Measurements from ENCODE around the gene MACF1.

DNA sequence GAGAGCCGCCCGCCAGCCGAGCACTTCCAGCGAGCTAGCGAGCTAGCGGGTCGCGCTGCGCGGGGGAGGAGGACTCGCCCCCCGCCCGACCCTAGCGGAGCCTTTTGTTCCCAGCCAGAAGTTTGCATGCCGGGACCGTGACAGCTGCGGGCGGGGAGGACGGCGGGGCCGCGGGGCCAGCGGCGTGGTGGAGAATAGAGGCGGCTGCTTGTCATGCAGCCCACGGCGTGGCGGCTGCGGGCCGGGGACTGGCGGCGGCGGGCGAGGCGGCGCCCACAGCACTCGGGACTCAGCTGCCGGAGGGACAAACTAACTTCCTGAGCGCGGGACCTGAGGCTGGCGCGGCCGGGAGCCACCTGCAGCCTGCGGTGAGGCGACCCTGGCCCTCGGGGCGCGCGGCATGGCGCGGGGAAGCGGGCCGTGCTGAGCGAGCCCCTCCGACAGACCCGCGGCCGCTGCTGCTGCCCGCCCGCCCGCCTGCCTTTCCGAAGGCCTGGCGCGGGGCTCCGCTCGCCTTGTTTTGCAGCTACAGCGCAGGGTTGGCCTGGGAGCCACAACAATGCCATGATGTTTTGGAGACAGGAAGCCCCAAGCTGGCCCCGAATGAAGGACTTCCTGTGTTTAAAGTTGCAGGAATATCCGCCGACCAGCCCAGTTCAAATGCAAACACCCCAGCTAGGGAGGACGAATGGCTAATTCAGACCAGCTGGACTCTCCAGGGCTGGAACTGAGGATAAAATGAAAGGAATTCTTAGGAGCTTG lies 204.7 kb downstream of the MACF1 start:
- TF ChIP-seq, protein P1, sequence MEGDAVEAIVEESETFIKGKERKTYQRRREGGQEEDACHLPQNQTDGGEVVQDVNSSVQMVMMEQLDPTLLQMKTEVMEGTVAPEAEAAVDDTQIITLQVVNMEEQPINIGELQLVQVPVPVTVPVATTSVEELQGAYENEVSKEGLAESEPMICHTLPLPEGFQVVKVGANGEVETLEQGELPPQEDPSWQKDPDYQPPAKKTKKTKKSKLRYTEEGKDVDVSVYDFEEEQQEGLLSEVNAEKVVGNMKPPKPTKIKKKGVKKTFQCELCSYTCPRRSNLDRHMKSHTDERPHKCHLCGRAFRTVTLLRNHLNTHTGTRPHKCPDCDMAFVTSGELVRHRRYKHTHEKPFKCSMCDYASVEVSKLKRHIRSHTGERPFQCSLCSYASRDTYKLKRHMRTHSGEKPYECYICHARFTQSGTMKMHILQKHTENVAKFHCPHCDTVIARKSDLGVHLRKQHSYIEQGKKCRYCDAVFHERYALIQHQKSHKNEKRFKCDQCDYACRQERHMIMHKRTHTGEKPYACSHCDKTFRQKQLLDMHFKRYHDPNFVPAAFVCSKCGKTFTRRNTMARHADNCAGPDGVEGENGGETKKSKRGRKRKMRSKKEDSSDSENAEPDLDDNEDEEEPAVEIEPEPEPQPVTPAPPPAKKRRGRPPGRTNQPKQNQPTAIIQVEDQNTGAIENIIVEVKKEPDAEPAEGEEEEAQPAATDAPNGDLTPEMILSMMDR (IDR thresholded peaks at IDR 0.05) = peak in 2 of 4 experiments; percentile 4 to 15
- TF ChIP-seq POLR2A (IDR thresholded peaks at IDR 0.05) (peak; percentile 35), POLR2AphosphoS5 (IDR thresholded peaks at IDR 0.05) (no peak)

Data from prostate gland (tissue), 2 donors.